K562 (cell line): ENCODE data around the gene ZNF441. TPM values are rescaled to one million over a fixed set of nuclear protein-coding genes. Genes with fewer than 3 reads are reported as not detected.

Source experiments
- ELK1 ChIP-seq: sonication (generic); formaldehyde crosslinking; IDR thresholded peaks from 2 replicates; pipeline ENCODE4 v1.8.1; 2022; ENCODE audit warnings: missing genetic modification reagents
- ILK ChIP-seq: fragments of 450-650 bp; IDR thresholded peaks from 2 replicates; pipeline ENCODE4 v1.6.1; 2016; ENCODE audit warnings: missing genetic modification characterization, low read depth, mild to moderate bottlenecking, missing compliant biosample characterization, moderate library complexity, borderline replicate concordance
- MEIS2 ChIP-seq: fragments of 450-650 bp; IDR thresholded peaks from 2 replicates; pipeline ENCODE4 v1.6.1; 2014; ENCODE audit warnings: mild to moderate bottlenecking; ENCODE audit not compliant: partially characterized antibody
- NBN ChIP-seq: fragments of 450-650 bp; IDR thresholded peaks from 2 replicates; pipeline ENCODE4 v1.6.1; 2016; ENCODE audit warnings: low read depth, mild to moderate bottlenecking
- polyA plus RNA-seq, 8 experiments: library from polyadenylated mRNA; depleted of rRNA in 4 of 8; stranded (reverse) in 5 of 8; unstranded in 3 of 8; fragments of >200 nt; fragmentation: Nextera tagmentation in 2 of 8; fragmentation: Illumina TruSeq in 1 of 8; extraction: Ambion mirVana in 2 of 8; extraction: Trizol in 1 of 8; gene quantifications; 2 replicates each; pipeline versions ENCODE4 v1.2.1 to v1.2.3, GENCODE V29; 2011 to 2014; ENCODE audit warnings: inconsistent platforms in 1 of 8, missing spikeins in 1 of 8
- total RNA-seq, 7 experiments: library from RNA; depleted of rRNA in 6 of 7; stranded (reverse); fragments of >200 nt in 6 of 7; fragmentation: Illumina TruSeq in 2 of 7; extraction: Trizol in 2 of 7; gene quantifications; 2 replicates each; pipeline versions ENCODE4 v1.2.1 to v1.2.3, GENCODE V29; 2011 to 2021; ENCODE audit warnings: low replicate concordance in 1 of 7
- TF ChIP-seq, protein P1 (sequence below): sonication (generic); formaldehyde crosslinking; IDR thresholded peaks from 2 replicates; pipeline ENCODE4 v1.8.1; 2023; ENCODE audit warnings: mild to moderate bottlenecking, missing genetic modification reagents
- TF ChIP-seq, protein P2 (sequence below): fragments of 450-650 bp; IDR thresholded peaks from 2 replicates; pipeline ENCODE4 v1.6.1; 2016; ENCODE audit warnings: borderline replicate concordance
- TF ChIP-seq, protein P3 (sequence below): sonication (generic); formaldehyde crosslinking; IDR thresholded peaks from 2 replicates; pipeline ENCODE4 v1.8.0; 2023; ENCODE audit warnings: mild to moderate bottlenecking, missing genetic modification reagents
- TF ChIP-seq, protein P4 (sequence below), 2 experiments: fragments of 450-650 bp in 1 of 2; IDR thresholded peaks; 2 replicates each; pipeline ENCODE4 v1.6.1; 2011 to 2017; ENCODE audit warnings: low read depth in 2 of 2, antibody characterized with exemption in 1 of 2, borderline replicate concordance in 1 of 2, low read length in 1 of 2, mild to moderate bottlenecking in 1 of 2, mixed read lengths in 1 of 2; ENCODE audit not compliant: control insufficient read depth in 1 of 2

The ZNF441 gene
- total and polyA plus RNA-seq, 9 of the 15 experiments (the other 6 are each of a cell fraction or from before 2014, with no cell fraction given) = 1.9 to 14.0 (median 7.8) TPM

GRCh38 chr19:11738746-11739620, 27.8 kb upstream of the ZNF441 start, which contains the start of gene ZNF823 (continued):
- no peak for TF ChIP-seq ELK1 (CRISPR knock-in tag)
- TF ChIP-seq, protein P1, sequence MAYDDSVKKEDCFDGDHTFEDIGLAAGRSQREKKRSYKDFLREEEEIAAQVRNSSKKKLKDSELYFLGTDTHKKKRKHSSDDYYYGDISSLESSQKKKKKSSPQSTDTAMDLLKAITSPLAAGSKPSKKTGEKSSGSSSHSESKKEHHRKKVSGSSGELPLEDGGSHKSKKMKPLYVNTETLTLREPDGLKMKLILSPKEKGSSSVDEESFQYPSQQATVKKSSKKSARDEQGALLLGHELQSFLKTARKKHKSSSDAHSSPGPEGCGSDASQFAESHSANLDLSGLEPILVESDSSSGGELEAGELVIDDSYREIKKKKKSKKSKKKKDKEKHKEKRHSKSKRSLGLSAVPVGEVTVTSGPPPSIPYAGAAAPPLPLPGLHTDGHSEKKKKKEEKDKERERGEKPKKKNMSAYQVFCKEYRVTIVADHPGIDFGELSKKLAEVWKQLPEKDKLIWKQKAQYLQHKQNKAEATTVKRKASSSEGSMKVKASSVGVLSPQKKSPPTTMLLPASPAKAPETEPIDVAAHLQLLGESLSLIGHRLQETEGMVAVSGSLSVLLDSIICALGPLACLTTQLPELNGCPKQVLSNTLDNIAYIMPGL (CRISPR knock-in tag) = no peak
- TF ChIP-seq, protein P2, sequence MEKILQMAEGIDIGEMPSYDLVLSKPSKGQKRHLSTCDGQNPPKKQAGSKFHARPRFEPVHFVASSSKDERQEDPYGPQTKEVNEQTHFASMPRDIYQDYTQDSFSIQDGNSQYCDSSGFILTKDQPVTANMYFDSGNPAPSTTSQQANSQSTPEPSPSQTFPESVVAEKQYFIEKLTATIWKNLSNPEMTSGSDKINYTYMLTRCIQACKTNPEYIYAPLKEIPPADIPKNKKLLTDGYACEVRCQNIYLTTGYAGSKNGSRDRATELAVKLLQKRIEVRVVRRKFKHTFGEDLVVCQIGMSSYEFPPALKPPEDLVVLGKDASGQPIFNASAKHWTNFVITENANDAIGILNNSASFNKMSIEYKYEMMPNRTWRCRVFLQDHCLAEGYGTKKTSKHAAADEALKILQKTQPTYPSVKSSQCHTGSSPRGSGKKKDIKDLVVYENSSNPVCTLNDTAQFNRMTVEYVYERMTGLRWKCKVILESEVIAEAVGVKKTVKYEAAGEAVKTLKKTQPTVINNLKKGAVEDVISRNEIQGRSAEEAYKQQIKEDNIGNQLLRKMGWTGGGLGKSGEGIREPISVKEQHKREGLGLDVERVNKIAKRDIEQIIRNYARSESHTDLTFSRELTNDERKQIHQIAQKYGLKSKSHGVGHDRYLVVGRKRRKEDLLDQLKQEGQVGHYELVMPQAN = no peak
- TF ChIP-seq ILK (tag) = no peak
- TF ChIP-seq, protein P3, sequence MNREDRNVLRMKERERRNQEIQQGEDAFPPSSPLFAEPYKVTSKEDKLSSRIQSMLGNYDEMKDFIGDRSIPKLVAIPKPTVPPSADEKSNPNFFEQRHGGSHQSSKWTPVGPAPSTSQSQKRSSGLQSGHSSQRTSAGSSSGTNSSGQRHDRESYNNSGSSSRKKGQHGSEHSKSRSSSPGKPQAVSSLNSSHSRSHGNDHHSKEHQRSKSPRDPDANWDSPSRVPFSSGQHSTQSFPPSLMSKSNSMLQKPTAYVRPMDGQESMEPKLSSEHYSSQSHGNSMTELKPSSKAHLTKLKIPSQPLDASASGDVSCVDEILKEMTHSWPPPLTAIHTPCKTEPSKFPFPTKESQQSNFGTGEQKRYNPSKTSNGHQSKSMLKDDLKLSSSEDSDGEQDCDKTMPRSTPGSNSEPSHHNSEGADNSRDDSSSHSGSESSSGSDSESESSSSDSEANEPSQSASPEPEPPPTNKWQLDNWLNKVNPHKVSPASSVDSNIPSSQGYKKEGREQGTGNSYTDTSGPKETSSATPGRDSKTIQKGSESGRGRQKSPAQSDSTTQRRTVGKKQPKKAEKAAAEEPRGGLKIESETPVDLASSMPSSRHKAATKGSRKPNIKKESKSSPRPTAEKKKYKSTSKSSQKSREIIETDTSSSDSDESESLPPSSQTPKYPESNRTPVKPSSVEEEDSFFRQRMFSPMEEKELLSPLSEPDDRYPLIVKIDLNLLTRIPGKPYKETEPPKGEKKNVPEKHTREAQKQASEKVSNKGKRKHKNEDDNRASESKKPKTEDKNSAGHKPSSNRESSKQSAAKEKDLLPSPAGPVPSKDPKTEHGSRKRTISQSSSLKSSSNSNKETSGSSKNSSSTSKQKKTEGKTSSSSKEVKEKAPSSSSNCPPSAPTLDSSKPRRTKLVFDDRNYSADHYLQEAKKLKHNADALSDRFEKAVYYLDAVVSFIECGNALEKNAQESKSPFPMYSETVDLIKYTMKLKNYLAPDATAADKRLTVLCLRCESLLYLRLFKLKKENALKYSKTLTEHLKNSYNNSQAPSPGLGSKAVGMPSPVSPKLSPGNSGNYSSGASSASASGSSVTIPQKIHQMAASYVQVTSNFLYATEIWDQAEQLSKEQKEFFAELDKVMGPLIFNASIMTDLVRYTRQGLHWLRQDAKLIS = 0 out of 2 replicates have a peak, but pooled peaks have one; percentile 12
- TF ChIP-seq, protein P4, sequence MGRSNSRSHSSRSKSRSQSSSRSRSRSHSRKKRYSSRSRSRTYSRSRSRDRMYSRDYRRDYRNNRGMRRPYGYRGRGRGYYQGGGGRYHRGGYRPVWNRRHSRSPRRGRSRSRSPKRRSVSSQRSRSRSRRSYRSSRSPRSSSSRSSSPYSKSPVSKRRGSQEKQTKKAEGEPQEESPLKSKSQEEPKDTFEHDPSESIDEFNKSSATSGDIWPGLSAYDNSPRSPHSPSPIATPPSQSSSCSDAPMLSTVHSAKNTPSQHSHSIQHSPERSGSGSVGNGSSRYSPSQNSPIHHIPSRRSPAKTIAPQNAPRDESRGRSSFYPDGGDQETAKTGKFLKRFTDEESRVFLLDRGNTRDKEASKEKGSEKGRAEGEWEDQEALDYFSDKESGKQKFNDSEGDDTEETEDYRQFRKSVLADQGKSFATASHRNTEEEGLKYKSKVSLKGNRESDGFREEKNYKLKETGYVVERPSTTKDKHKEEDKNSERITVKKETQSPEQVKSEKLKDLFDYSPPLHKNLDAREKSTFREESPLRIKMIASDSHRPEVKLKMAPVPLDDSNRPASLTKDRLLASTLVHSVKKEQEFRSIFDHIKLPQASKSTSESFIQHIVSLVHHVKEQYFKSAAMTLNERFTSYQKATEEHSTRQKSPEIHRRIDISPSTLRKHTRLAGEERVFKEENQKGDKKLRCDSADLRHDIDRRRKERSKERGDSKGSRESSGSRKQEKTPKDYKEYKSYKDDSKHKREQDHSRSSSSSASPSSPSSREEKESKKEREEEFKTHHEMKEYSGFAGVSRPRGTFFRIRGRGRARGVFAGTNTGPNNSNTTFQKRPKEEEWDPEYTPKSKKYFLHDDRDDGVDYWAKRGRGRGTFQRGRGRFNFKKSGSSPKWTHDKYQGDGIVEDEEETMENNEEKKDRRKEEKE (IDR thresholded peaks at IDR 0.05; ENCODE audit: borderline replicate concordance in 1 of 2, control insufficient read depth in 1 of 2, low read depth in 2 of 2, low read length in 1 of 2) = no peak
- TF ChIP-seq NBN = no peak
- peak; percentile 91 for TF ChIP-seq MEIS2
